ENCODE measurements around the gene ABCG5. TPM values are rescaled to one million over a fixed set of nuclear protein-coding genes. Genes with fewer than 3 reads are reported as not detected.

Gene ABCG5
- total RNA-seq, 3 donors from 2014 or later (not counting 1 experiment from before 2014, with no cell fraction given), result not detected

GRCh38 chr2:43848214-43848613, 9.6 kb upstream of the ABCG5 start:
- Histone ChIP-seq H3K27me3 (ENCODE audit: control insufficient read depth, insufficient read depth, low read length) (peaks cover 2% of the 10 kb centered on the region), H3K27ac (ENCODE audit: low read length) (no peak overlapping the region), H3K4me3 (ENCODE audit: low read length) (no peak overlapping the region), H3K4me1 (ENCODE audit: control insufficient read depth, insufficient read depth, low read length) (no peaks in the 10 kb centered on the region), H3K9me3 (ENCODE audit: control insufficient read depth, insufficient read depth, low read length) (no peaks in the 10 kb centered on the region), H3K36me3 (ENCODE audit: control insufficient read depth, insufficient read depth, low read length) (no peaks in the 10 kb centered on the region)
- DNase-seq (no peak), ATAC-seq (no peak)
- H3K36me3 Mint-ChIP-seq, result no peaks in the 10 kb centered on the region
- 80% methylated on average over 1 of the region's 1 CpG for WGBS (ENCODE audit: insufficient coverage)
- intact Hi-C loops (cut with micrococcal nuclease), result no loop called here
- H3K9me3 Mint-ChIP-seq, result no peaks in the 10 kb centered on the region
- no peak overlapping the region for H3K4me3 Mint-ChIP-seq
- H3K27ac Mint-ChIP-seq, result no peak overlapping the region
- TF ChIP-seq CTCF (IDR thresholded peaks at IDR 0.05), result no peak
- no peaks in the 10 kb centered on the region for H3K27me3 Mint-ChIP-seq (ENCODE audit: low read depth in 2 of 2)
- H3K4me1 Mint-ChIP-seq, result no peaks in the 10 kb centered on the region

GRCh38 chr2:43846140-43846793, 7.6 kb upstream of the ABCG5 start:
- no peak for ATAC-seq
- no peak for TF ChIP-seq CTCF (IDR thresholded peaks at IDR 0.05)
- no peaks in the 10 kb centered on the region for H3K36me3 ChIP-seq (ENCODE audit: control insufficient read depth, insufficient read depth, low read length)
- intact Hi-C loops (cut with micrococcal nuclease), result no loop called here
- no peak overlapping the region for H3K27ac ChIP-seq (ENCODE audit: low read length)
- Mint-ChIP-seq H3K27me3 (ENCODE audit: low read depth in 2 of 2) (no peaks in the 10 kb centered on the region), H3K27ac (no peak overlapping the region), H3K4me1 (no peaks in the 10 kb centered on the region), H3K4me3 (no peak overlapping the region), H3K36me3 (no peaks in the 10 kb centered on the region), H3K9me3 (no peaks in the 10 kb centered on the region)
- H3K9me3 ChIP-seq (ENCODE audit: control insufficient read depth, insufficient read depth, low read length), result no peaks in the 10 kb centered on the region
- no peak overlapping the region for H3K4me3 ChIP-seq (ENCODE audit: low read length)
- 96% methylated on average over 5 of the region's 5 CpGs for WGBS (ENCODE audit: insufficient coverage)
- peaks cover 2% of the 10 kb centered on the region for H3K27me3 ChIP-seq (ENCODE audit: control insufficient read depth, insufficient read depth, low read length)
- no peaks in the 10 kb centered on the region for H3K4me1 ChIP-seq (ENCODE audit: control insufficient read depth, insufficient read depth, low read length)
- no peak for DNase-seq

- Mint-ChIP-seq H3K4me1 (no peaks in the 10 kb centered on the region), H3K27ac (no peak overlapping the region), H3K4me3 (no peak overlapping the region), H3K9me3 (no peaks in the 10 kb centered on the region), H3K27me3 (ENCODE audit: low read depth in 2 of 2) (peaks cover 0 to 3% of the 10 kb centered on the region in 2 donors), H3K36me3 (no peaks in the 10 kb centered on the region)
- no peak for TF ChIP-seq CTCF (IDR thresholded peaks at IDR 0.05)
- no peaks in the 10 kb centered on the region for H3K4me1 ChIP-seq (ENCODE audit: control insufficient read depth, insufficient read depth, low read length)
- intact Hi-C loops (cut with micrococcal nuclease), result no loop called here
- DNase-seq (no peak), ATAC-seq (no peak)
- no peak overlapping the region for H3K4me3 ChIP-seq (ENCODE audit: low read length)
- no peak overlapping the region for H3K27ac ChIP-seq (ENCODE audit: low read length)
- no peaks in the 10 kb centered on the region for H3K36me3 ChIP-seq (ENCODE audit: control insufficient read depth, insufficient read depth, low read length)
- H3K27me3 ChIP-seq (ENCODE audit: control insufficient read depth, insufficient read depth, low read length), result peaks cover 2% of the 10 kb centered on the region
- 83% methylated on average over 1 of the region's 1 CpG for WGBS (ENCODE audit: insufficient coverage)
- no peaks in the 10 kb centered on the region for H3K9me3 ChIP-seq (ENCODE audit: control insufficient read depth, insufficient read depth, low read length)
Observed at GRCh38 chr2:43845181-43845580, 6.5 kb upstream of the ABCG5 start.

- H3K27me3 ChIP-seq (ENCODE audit: control insufficient read depth, insufficient read depth, low read length), result peaks cover 2% of the 10 kb centered on the region
- DNase-seq, result no peak
- 84% methylated on average over 9 of the region's 9 CpGs for WGBS (ENCODE audit: insufficient coverage)
- Mint-ChIP-seq H3K4me3 (no peak overlapping the region), H3K9me3 (no peaks in the 10 kb centered on the region), H3K36me3 (no peaks in the 10 kb centered on the region), H3K27ac (no peak overlapping the region), H3K4me1 (no peaks in the 10 kb centered on the region), H3K27me3 (ENCODE audit: low read depth in 2 of 2) (peaks cover 5 to 7% of the 10 kb centered on the region in 2 donors)
- no peaks in the 10 kb centered on the region for H3K4me1 ChIP-seq (ENCODE audit: control insufficient read depth, insufficient read depth, low read length)
- H3K27ac ChIP-seq (ENCODE audit: low read length), result no peak overlapping the region
- intact Hi-C loops (cut with micrococcal nuclease), result no loop called here
- ATAC-seq, result no peak
- H3K4me3 ChIP-seq (ENCODE audit: low read length), result no peak overlapping the region
- H3K9me3 ChIP-seq (ENCODE audit: control insufficient read depth, insufficient read depth, low read length), result no peaks in the 10 kb centered on the region
- no peaks in the 10 kb centered on the region for H3K36me3 ChIP-seq (ENCODE audit: control insufficient read depth, insufficient read depth, low read length)
- TF ChIP-seq CTCF (IDR thresholded peaks at IDR 0.05), result no peak
Observed at GRCh38 chr2:43842866-43843226, 4.2 kb upstream of the ABCG5 start.
